Common myeloid progenitor, CD34-positive (primary cell): ENCODE results near the gene PRDM16.
A peak's percentile ranks its signal among the peaks of the same experiment; 100 is the strongest.

Source experiments
- CTCF ChIA-PET: fragments of 350-600 bp; sonication (Branson Sonifier 250); formaldehyde crosslinking; loops from one replicate; lab custom pipeline; 2021; ENCODE audit warnings: antibody characterized with exemption; lab: Charles Lee
- POLR2A ChIA-PET: fragments of 350-600 bp; sonication (Branson Sonifier 250); formaldehyde crosslinking; loops from one replicate; lab custom pipeline; 2021; ENCODE audit warnings: antibody characterized with exemption; lab: Charles Lee
- DNase-seq, 3 donors: peaks; one replicate each; pipeline versions ENCODE4 v3.0.0 to v3.0.0-alpha.2; 2013
- H3K27ac ChIP-seq, 2 experiments: 1 replicate in 1 of 2; 2 replicates in 1 of 2; pipeline ENCODE4 v1.7.0; 2013; ENCODE audit warnings: inconsistent platforms in 2 of 2, low read length in 2 of 2, mild to moderate bottlenecking in 2 of 2, low read depth in 1 of 2, moderate library complexity in 1 of 2; ENCODE audit not compliant: severe bottlenecking in 2 of 2, insufficient read depth in 1 of 2, poor library complexity in 1 of 2
- H3K27me3 ChIP-seq, 5 experiments: replicated peaks in 2 of 5; 1 replicate in 3 of 5; 2 replicates in 2 of 5; pipeline versions ENCODE4 v1.6.1 to v1.7.0; 2013; ENCODE audit warnings: low read length in 4 of 5, mild to moderate bottlenecking in 2 of 5, moderate library complexity in 2 of 5, inconsistent platforms in 1 of 5; ENCODE audit not compliant: insufficient read depth in 5 of 5, control insufficient read depth in 4 of 5
- H3K36me3 ChIP-seq, 4 experiments: 1 replicate in 2 of 4; 2 replicates in 2 of 4; pipeline versions ENCODE4 v1.6.1 to v1.7.0; 2013; ENCODE audit warnings: low read length in 3 of 4, control low read depth in 1 of 4, mild to moderate bottlenecking in 1 of 4; ENCODE audit not compliant: control insufficient read depth in 4 of 4, insufficient read depth in 4 of 4
- H3K4me1 ChIP-seq, 4 experiments: 1 replicate in 3 of 4; 2 replicates in 1 of 4; pipeline versions ENCODE4 v1.6.1 to v1.7.1; 2013; ENCODE audit warnings: low read length in 3 of 4, mild to moderate bottlenecking in 3 of 4, control low read depth in 1 of 4, inconsistent platforms in 1 of 4, moderate library complexity in 1 of 4; ENCODE audit not compliant: control insufficient read depth in 4 of 4, insufficient read depth in 4 of 4; ENCODE audit errors: control extremely low read depth in 1 of 4
- H3K4me3 ChIP-seq, 7 experiments: 1 replicate in 4 of 7; 2 replicates in 3 of 7; pipeline versions ENCODE4 v1.5.1 to v1.7.0; 2013; ENCODE audit warnings: mild to moderate bottlenecking in 7 of 7, low read length in 6 of 7, moderate library complexity in 6 of 7, inconsistent platforms in 2 of 7, low read depth in 2 of 7, control low read depth in 1 of 7; ENCODE audit not compliant: insufficient read depth in 4 of 7, control insufficient read depth in 1 of 7; ENCODE audit errors: extremely low read depth in 1 of 7
- H3K9me3 ChIP-seq, 5 experiments: 1 replicate in 4 of 5; 2 replicates in 1 of 5; pipeline versions ENCODE4 v1.6.1 to v1.7.1; 2013; ENCODE audit warnings: low read length in 4 of 5, mild to moderate bottlenecking in 2 of 5, inconsistent platforms in 1 of 5, low read depth in 1 of 5, moderate library complexity in 1 of 5; ENCODE audit not compliant: control insufficient read depth in 4 of 5, insufficient read depth in 2 of 5; ENCODE audit errors: control extremely low read depth in 1 of 5
- WGBS: methylation state at CpG from one replicate; pipeline ENCODE4 v1.1.5; 2013; ENCODE audit not compliant: insufficient coverage; 5-methylcytosine and 5-hydroxymethylcytosine counted together

PRDM16 gene

DNA sequence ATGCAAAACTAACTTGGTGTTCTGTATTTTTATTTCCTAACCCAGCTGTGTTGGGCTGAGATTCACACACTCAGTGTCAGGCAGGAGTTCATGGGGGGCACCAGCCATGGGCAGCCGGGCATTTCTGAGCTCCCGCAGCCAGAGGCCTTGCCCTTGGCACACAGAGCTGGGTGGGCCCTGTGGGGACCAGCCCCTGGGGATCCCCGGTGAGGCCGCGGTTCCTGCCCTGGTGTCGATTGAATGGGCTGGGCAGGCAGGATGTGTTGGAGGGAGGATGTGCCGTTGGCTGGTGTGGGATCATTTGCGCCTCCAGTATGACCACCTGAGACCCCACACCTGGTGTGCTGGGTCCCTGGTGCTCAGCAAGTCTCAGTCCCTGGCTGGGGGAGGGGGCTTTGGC lies 91.0 kb downstream of the PRDM16 start:
- no peak for DNase-seq
- POLR2A ChIA-PET, result no interaction called here
- no peak overlapping the region for H3K4me3 ChIP-seq
- H3K27ac ChIP-seq, result no peak overlapping the region
- no peaks in the 10 kb centered on the region for H3K36me3 ChIP-seq
- H3K4me1 ChIP-seq, result peaks cover 0 to 53% (median 32%) of the 10 kb centered on the region in 4 experiments
- no peaks in the 10 kb centered on the region for H3K27me3 ChIP-seq
- 100% methylated on average over 8 of the region's 8 CpGs for WGBS
- H3K9me3 ChIP-seq, result no peaks in the 10 kb centered on the region
- CTCF ChIA-PET, result interaction anchor here (1.6 kb wide), 1 partner anchor 9 kb away, joined by 5 read pairs; no protein-coding TSS in a partner anchor

DNA sequence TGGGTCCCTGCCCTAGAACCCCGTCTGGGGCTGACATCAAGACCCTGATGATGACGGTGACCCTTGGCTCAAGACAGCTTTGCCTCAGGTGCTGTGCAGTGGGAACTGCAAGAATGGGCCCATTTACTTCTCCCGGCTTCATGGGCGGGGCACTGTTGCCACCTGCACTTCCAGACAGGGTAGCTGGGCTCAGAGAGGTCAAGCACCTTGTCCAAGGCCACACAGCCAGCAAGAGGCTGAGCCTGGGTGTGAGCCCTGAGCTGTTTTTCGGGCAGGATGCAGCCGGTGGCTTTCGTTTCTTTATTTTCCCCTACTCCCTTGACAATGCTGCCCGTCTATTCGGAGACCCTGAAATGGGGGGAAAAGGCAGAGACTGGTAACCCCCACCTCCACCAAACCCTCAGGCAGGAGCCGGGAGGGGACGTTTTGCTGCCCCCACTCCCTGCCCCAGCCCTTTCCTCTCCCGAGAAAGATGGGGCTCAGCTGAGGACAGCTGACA lies 91.7 kb downstream of the PRDM16 start:
- peak overlapping the region in 5 of 7 experiments; percentile 44 to 74 (median 57) for H3K4me3 ChIP-seq
- H3K4me1 ChIP-seq, result peaks cover 0 to 46% (median 25%) of the 10 kb centered on the region in 4 experiments
- peak in 2 of 3 donors; percentile 53 to 65 for DNase-seq
- no peak overlapping the region for H3K27ac ChIP-seq
- ChIA-PET POLR2A (interaction anchor here (1.6 kb wide), 1 partner anchor 10 kb away, joined by 5 read pairs; no protein-coding TSS in a partner anchor), CTCF (interaction anchor here (1.2 to 1.6 kb wide), 3 partner anchors 10 to 161 kb away, joined by 3 to 5 read pairs (median 4); no protein-coding TSS in a partner anchor)
- no peaks in the 10 kb centered on the region for H3K9me3 ChIP-seq
- no peaks in the 10 kb centered on the region for H3K36me3 ChIP-seq
- WGBS, result 46% methylated on average over 9 of the region's 12 CpGs
- no peaks in the 10 kb centered on the region for H3K27me3 ChIP-seq

- Histone ChIP-seq H3K4me1 (peaks cover 0 to 40% (median 21%) of the 10 kb centered on the region in 4 experiments), H3K27ac (no peak overlapping the region), H3K9me3 (no peaks in the 10 kb centered on the region), H3K27me3 (no peaks in the 10 kb centered on the region), H3K36me3 (no peaks in the 10 kb centered on the region), H3K4me3 (peak overlapping the region in 5 of 7 experiments; percentile 44 to 74 (median 57))
- CTCF ChIA-PET, result interaction anchor here (1.2 to 1.5 kb wide), 2 partner anchors 11 to 161 kb away, joined by 3 to 4 read pairs; no protein-coding TSS in a partner anchor
- 48% methylated on average over 18 of the region's 30 CpGs for WGBS
- POLR2A ChIA-PET, result interaction anchor here (1.6 kb wide), 1 partner anchor 9 kb away, joined by 5 read pairs; no protein-coding TSS in a partner anchor
- DNase-seq, result peak in 2 of 3 donors; percentile 57 to 59
Measured at GRCh38 chr1:3161176-3161840, 92.3 kb downstream of the PRDM16 start.

DNA sequence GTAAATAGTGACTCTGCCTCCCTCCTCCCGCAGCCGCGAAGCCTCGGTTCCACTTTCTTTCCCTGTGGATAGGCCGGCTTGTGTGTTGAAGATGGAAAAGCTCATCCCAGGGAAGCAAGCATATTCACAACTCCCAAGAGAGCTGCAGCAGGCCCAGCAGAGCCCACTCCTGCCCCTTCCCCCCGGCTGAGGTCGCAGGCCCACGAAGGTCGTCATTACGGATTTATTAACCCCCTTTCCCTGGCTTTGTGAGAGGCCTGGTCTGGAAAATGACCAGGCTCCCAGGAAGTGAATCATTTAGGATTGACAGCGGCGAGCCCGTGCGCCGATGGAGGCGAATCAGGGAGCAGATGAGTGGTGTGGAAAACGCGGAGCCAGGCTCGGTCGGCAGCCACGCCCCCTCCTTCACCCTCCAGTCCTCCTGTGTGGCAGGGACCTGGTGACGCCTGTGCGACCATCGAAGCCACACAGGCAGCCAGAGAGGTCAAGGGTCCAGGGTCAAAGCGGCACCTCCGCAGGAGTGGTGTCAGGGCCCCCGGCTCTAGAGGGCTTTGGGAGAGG lies 93.4 kb downstream of the PRDM16 start:
- WGBS, result 95% methylated on average over 11 of the region's 27 CpGs
- CTCF ChIA-PET, result no interaction called here

DNA sequence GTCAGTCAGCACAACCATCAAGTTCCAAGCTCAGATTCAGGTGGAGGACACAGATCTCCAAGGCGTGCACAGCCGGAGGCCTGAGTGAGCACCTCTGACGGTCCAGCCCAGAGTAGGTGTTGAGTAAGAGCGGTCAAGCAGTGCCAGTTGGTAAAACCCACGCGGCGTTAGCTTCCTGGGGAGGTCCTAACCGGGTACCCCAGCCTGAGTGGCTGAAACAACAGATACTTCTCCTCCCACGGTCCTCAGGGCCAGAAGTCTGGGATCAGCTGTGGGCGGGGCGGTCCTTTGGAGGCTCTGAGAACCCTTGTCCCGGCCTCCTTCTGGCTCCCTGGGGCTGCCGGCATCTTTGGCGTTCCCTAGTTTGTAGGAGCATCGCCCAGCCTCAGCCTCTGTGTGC lies 94.4 kb downstream of the PRDM16 start:
- Histone ChIP-seq H3K9me3 (no peaks in the 10 kb centered on the region), H3K27ac (no peak overlapping the region), H3K27me3 (no peaks in the 10 kb centered on the region), H3K4me3 (no peak overlapping the region), H3K36me3 (peaks cover 0 to 2% (median 0%) of the 10 kb centered on the region in 4 experiments), H3K4me1 (peaks cover 0 to 34% (median 12%) of the 10 kb centered on the region in 4 experiments)
- ChIA-PET CTCF (interaction anchor here (0.7 kb wide), 1 partner anchor 9 kb away, joined by 3 read pairs; no protein-coding TSS in a partner anchor), POLR2A (no interaction called here)
- WGBS, result 100% methylated on average over 15 of the region's 15 CpGs
- DNase-seq, result no peak

More for the DNA sequence above, 93.4 kb downstream of the PRDM16 start:
- H3K27me3 ChIP-seq, result no peaks in the 10 kb centered on the region
- no peak overlapping the region for H3K4me3 ChIP-seq
- no peak overlapping the region for H3K27ac ChIP-seq
- no peaks in the 10 kb centered on the region for H3K9me3 ChIP-seq
- H3K36me3 ChIP-seq, result peaks cover 0 to 2% (median 0%) of the 10 kb centered on the region in 4 experiments
- H3K4me1 ChIP-seq, result peaks cover 0 to 31% (median 13%) of the 10 kb centered on the region in 4 experiments
- POLR2A ChIA-PET, result no interaction called here
- DNase-seq, result no peak

- CTCF ChIA-PET, result no interaction called here
- no peak overlapping the region for H3K4me3 ChIP-seq
- H3K27me3 ChIP-seq, result no peaks in the 10 kb centered on the region
- 96% methylated on average over 15 of the region's 21 CpGs for WGBS
- H3K27ac ChIP-seq, result no peak overlapping the region
- H3K36me3 ChIP-seq, result peaks cover 0 to 2% (median 0%) of the 10 kb centered on the region in 4 experiments
- DNase-seq, result no peak
- POLR2A ChIA-PET, result no interaction called here
- peaks cover 0 to 35% (median 22%) of the 10 kb centered on the region in 4 experiments for H3K4me1 ChIP-seq
- no peaks in the 10 kb centered on the region for H3K9me3 ChIP-seq
Measured at GRCh38 chr1:3164671-3165070, 95.7 kb downstream of the PRDM16 start.
